ENCODE measurements around the gene ARL8A. TPM values are rescaled to one million over a fixed set of nuclear protein-coding genes. Genes with fewer than 3 reads are reported as not detected.

Gene ARL8A
- total and polyA plus RNA-seq, 2 experiments from 2014 or later = 30.3 to 32.7 TPM

- Histone ChIP-seq H3K4me1 (ENCODE audit: insufficient read depth) (no peaks in the 10 kb centered on the region), H3K4me2 (no peak overlapping the region), H3K36me3 (ENCODE audit: insufficient read depth) (no peaks in the 10 kb centered on the region), H2AFZ (no peak overlapping the region), H3K27me3 (ENCODE audit: insufficient read depth) (no peaks in the 10 kb centered on the region), H4K20me1 (replicated peaks; ENCODE audit: insufficient read depth) (no peaks in the 10 kb centered on the region), H3K9me2 (ENCODE audit: insufficient read depth) (no peaks in the 10 kb centered on the region), H3K27ac (ENCODE audit: low read depth) (no peak overlapping the region), H3F3A (replicated peaks; ENCODE audit: low read depth) (0 out of 2 replicates have a peak, but pooled peaks cover 3% of the 10 kb centered on the region), H3K4me3 (no peak overlapping the region), H3K79me2 (replicated peaks; ENCODE audit: insufficient read depth) (no peaks in the 10 kb centered on the region)
- Mint-ChIP-seq H3K9me3 (no peaks in the 10 kb centered on the region; the same call in 2 of the 3 replicates), H3K4me3 (no peak overlapping the region; the same call in 2 of the 3 replicates), H3K27ac (no peak overlapping the region; the same call in 1 of the 2 replicates), H3K36me3 (ENCODE audit: low read depth) (no peaks in the 10 kb centered on the region), H3K4me1 (peaks cover 11% of the 10 kb centered on the region), H3K27me3 (ENCODE audit: insufficient read depth, low read depth, poor library complexity) (peaks cover 3% of the 10 kb centered on the region)
- TF ChIP-seq CREB1 (CRISPR knock-in tag; IDR thresholded peaks at IDR 0.05; ENCODE audit: low read depth) (no peak), ETS1 (IDR thresholded peaks at IDR 0.05) (no peak), EZH2phosphoT487 (IDR thresholded peaks at IDR 0.05; ENCODE audit: unreplicated experiment) (no peak), STAT1 (IDR thresholded peaks at IDR 0.05; ENCODE audit: unreplicated experiment) (no peak), EZH2 (IDR thresholded peaks at IDR 0.05; ENCODE audit: low read depth, unreplicated experiment) (no peak), NANOG (IDR thresholded peaks at IDR 0.05; ENCODE audit: borderline replicate concordance) (no peak), ZNF331 (CRISPR knock-in tag; IDR thresholded peaks at IDR 0.05; ENCODE audit: low read depth) (no peak), JUNB (IDR thresholded peaks at IDR 0.05; ENCODE audit: unreplicated experiment) (no peak), ZNF462 (CRISPR knock-in tag; IDR thresholded peaks at IDR 0.05) (no peak), ZNF114 (CRISPR knock-in tag; IDR thresholded peaks at IDR 0.05) (no peak), CTCF (conservative IDR thresholded peaks at IDR 0.05; ENCODE audit: low read depth in 2 of 2) (no peak), REST (IDR thresholded peaks at IDR 0.05; ENCODE audit: unreplicated experiment) (no peak), POLR2AphosphoS5 (IDR thresholded peaks at IDR 0.05; ENCODE audit: low read depth) (no peak)
- DNase-seq (ENCODE audit: low spot score) = no peak
- ATAC-seq = no peak
Measured at GRCh38 chr1:202151045-202151444, 6.5 kb upstream of the ARL8A start.
